DLD1 (cell line): Measurements from ENCODE around the gene ZNF765.
"Not testable (repeated sequence)": the region's sequence is repeated elsewhere in the genome, so short reads cannot be mapped to it uniquely, and the experiment has no call there.

Source experiments
- in situ Hi-C: cut with HindIII; loops from 2 replicates; pipeline ENCODE4 v1.10.0; 2017; ENCODE audit warnings: low sequenced_read_pairs

The ZNF765 gene

GRCh38 chr19:53475470-53475869, 80.5 kb downstream of the ZNF765 start:
- in situ Hi-C loops, result not testable (repeated sequence)
